ENCODE results near the gene KCNJ2. TPM values are rescaled to one million over a fixed set of nuclear protein-coding genes. Genes with fewer than 3 reads are reported as not detected.

KCNJ2 gene
- total RNA-seq, 3 donors from 2014 or later: 2.4 to 8.8 (median 6.6) TPM

DNA sequence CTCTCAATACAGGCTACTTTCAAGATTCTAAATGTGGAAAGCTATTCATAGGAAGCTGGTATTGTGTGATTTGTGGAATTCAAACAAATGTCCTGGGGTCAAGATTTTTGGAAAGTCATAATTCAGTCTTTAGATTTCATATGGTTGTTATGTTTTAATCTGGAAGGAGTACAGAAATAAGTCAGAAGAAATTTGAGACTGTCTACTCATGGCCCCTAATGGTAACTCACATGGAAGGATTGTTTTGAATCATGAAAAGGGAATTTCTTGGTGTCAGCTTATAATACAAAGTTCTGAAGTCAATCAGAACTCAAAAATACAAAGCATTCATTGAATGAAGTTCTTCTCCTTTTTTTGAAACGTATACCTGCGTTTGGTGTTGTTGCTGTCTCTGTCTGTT is 3.1 kb downstream of the KCNJ2 start:
- Histone ChIP-seq H3K27ac (no peak overlapping the region), H3K27me3 (peaks cover 0 to 36% of the 10 kb centered on the region in 2 donors), H3K9me3 (no peaks in the 10 kb centered on the region), H3K4me1 (no peaks in the 10 kb centered on the region), H3K36me3 (no peaks in the 10 kb centered on the region), H3K4me3 (peak overlapping the region in 1 of 3 donors; percentile 26)
- intact Hi-C loops (cut with DNase I; ENCODE audit: low total_unique reads): no loop called here
- no peak for DNase-seq (ENCODE audit: low spot score in 2 of 2)
- no peak for TF ChIP-seq POLR2AphosphoS5 (IDR thresholded peaks at IDR 0.05)
- no peak for TF ChIP-seq POLR2A (IDR thresholded peaks at IDR 0.05)
- TF ChIP-seq, protein P1, sequence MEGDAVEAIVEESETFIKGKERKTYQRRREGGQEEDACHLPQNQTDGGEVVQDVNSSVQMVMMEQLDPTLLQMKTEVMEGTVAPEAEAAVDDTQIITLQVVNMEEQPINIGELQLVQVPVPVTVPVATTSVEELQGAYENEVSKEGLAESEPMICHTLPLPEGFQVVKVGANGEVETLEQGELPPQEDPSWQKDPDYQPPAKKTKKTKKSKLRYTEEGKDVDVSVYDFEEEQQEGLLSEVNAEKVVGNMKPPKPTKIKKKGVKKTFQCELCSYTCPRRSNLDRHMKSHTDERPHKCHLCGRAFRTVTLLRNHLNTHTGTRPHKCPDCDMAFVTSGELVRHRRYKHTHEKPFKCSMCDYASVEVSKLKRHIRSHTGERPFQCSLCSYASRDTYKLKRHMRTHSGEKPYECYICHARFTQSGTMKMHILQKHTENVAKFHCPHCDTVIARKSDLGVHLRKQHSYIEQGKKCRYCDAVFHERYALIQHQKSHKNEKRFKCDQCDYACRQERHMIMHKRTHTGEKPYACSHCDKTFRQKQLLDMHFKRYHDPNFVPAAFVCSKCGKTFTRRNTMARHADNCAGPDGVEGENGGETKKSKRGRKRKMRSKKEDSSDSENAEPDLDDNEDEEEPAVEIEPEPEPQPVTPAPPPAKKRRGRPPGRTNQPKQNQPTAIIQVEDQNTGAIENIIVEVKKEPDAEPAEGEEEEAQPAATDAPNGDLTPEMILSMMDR (IDR thresholded peaks at IDR 0.05): no peak

DNA sequence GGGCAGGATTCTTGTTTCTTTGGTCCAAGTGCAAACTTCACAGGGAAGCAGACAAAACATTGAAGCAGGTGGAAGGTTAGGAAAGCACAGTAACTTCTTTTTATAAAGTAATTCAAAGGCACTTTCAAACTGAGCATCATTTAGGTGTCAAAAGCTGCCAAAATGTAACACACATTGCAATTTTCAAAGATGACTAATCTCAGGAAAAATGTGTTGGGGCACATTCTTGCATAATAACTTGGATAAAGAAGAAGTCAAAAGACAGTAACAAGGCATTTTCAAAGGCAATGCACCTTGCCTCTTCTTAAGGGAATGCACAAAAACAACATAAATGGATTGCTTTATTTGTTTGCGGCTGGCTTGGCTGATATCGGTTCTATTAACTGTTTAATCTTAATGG is 3.6 kb downstream of the KCNJ2 start:
- intact Hi-C loops (cut with DNase I; ENCODE audit: low total_unique reads): no loop called here
- Histone ChIP-seq H3K27me3 (peaks cover 0 to 37% of the 10 kb centered on the region in 2 donors), H3K4me1 (no peaks in the 10 kb centered on the region), H3K9me3 (no peaks in the 10 kb centered on the region), H3K27ac (no peak overlapping the region), H3K36me3 (no peaks in the 10 kb centered on the region), H3K4me3 (peak overlapping the region in 1 of 3 donors; percentile 26)
- DNase-seq (ENCODE audit: low spot score in 2 of 2): no peak
- TF ChIP-seq, protein P1 (IDR thresholded peaks at IDR 0.05): no peak
- TF ChIP-seq POLR2A (IDR thresholded peaks at IDR 0.05): no peak
- no peak for TF ChIP-seq POLR2AphosphoS5 (IDR thresholded peaks at IDR 0.05)

DNA sequence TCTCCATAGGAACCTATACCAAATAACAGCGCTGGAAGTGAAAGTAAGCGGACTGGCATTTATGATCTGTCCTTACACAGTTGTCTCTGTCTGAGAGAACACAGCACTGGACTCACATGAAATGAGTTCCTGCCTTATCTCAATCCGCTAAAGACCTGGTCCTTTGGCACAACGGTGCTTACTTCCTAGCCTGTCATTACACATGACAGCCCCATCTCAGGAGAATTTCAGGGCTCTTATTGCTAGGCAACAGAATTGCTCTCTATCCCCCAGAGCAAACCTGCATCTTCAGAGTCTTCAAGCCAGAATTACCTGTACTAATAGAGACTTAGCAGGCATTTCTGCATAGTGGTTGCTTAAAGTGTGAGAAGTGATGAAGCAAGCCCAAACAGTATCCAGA is 4.3 kb downstream of the KCNJ2 start:
- Histone ChIP-seq H3K36me3 (no peaks in the 10 kb centered on the region), H3K4me1 (no peaks in the 10 kb centered on the region), H3K4me3 (no peak overlapping the region), H3K27me3 (peaks cover 0 to 36% of the 10 kb centered on the region in 2 donors), H3K9me3 (no peaks in the 10 kb centered on the region), H3K27ac (peak overlapping the region in 1 of 2 donors; percentile 22)
- TF ChIP-seq POLR2AphosphoS5 (IDR thresholded peaks at IDR 0.05) (no peak), POLR2A (IDR thresholded peaks at IDR 0.05) (no peak)
- TF ChIP-seq, protein P1 (IDR thresholded peaks at IDR 0.05): no peak
- no peak for DNase-seq (ENCODE audit: low spot score in 2 of 2)
- intact Hi-C loops (cut with DNase I; ENCODE audit: low total_unique reads): no loop called here

DNA sequence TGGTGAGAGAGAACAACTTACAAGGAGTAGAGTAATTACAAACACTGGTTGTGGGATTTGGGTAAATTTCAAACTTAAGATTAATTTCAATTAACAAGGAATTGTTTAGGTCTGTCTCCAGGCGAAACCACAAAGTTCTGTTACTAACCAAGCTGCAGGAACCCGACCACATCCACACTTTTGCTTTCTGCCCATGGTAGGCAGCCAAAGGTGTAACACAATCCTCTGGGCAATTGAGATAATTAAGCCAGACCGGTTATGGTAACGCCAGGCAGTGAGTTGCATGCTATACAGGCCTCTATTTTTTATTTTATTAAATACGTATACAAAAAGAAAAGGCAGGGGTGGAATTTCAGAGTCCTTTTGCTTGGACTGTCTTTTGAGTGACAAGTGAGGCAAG is 12.0 kb downstream of the KCNJ2 start:
- H3K9me3 ChIP-seq: no peaks in the 10 kb centered on the region
- no peak for DNase-seq (ENCODE audit: low spot score in 2 of 2)
- peaks cover 0 to 8% of the 10 kb centered on the region in 2 donors for H3K27me3 ChIP-seq
- intact Hi-C loops (cut with DNase I; ENCODE audit: low total_unique reads): no loop called here
- no peak overlapping the region for H3K27ac ChIP-seq
- H3K4me1 ChIP-seq: no peaks in the 10 kb centered on the region
- TF ChIP-seq, protein P1 (IDR thresholded peaks at IDR 0.05): no peak
- TF ChIP-seq POLR2A (IDR thresholded peaks at IDR 0.05): no peak
- no peak for TF ChIP-seq POLR2AphosphoS5 (IDR thresholded peaks at IDR 0.05)
- H3K4me3 ChIP-seq: no peak overlapping the region
- H3K36me3 ChIP-seq: no peaks in the 10 kb centered on the region

DNA sequence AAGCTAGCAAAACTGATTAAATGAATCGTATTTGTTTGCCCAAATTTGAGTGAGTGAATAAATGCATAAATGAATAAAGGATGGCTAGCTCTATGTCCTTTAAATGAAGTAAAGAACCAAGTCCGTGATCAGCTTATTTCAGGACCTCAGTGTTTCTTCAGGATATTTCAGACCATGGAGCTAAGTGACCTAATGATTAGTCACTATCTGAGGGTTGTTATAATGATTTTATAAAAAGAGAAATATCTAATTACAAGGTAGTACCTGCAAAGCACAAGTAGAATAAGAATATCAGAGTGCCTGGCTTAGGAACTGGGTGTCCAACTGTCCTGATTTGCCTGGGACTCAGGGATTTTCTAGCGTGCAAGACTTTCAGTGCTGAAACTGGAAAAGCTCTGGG is 12.5 kb downstream of the KCNJ2 start:
- Histone ChIP-seq H3K27ac (no peak overlapping the region), H3K4me3 (no peak overlapping the region), H3K36me3 (no peaks in the 10 kb centered on the region), H3K27me3 (peaks cover 0 to 8% of the 10 kb centered on the region in 2 donors), H3K4me1 (no peaks in the 10 kb centered on the region), H3K9me3 (no peaks in the 10 kb centered on the region)
- DNase-seq (ENCODE audit: low spot score in 2 of 2): no peak
- TF ChIP-seq, protein P1 (IDR thresholded peaks at IDR 0.05): no peak
- no peak for TF ChIP-seq POLR2AphosphoS5 (IDR thresholded peaks at IDR 0.05)
- no peak for TF ChIP-seq POLR2A (IDR thresholded peaks at IDR 0.05)
- intact Hi-C loops (cut with DNase I; ENCODE audit: low total_unique reads): no loop called here
